ES-I3 (cell line): Measurements from ENCODE around the gene FNBP1.
"Not testable (repeated sequence)": the region's sequence is repeated elsewhere in the genome, so short reads cannot be mapped to it uniquely, and the experiment has no call there.

Experiments
- H3K36me3 ChIP-seq: 2 replicates; pipeline ENCODE4 v1.6.1; 2013; ENCODE audit warnings: mild to moderate bottlenecking, low read length, control low read depth, moderate library complexity; ENCODE audit not compliant: insufficient read depth
- H3K4me1 ChIP-seq: 2 replicates; pipeline ENCODE4 v1.6.1; 2013; ENCODE audit warnings: mild to moderate bottlenecking, control low read depth, low read length; ENCODE audit not compliant: insufficient read depth
- H3K9ac ChIP-seq: 2 replicates; pipeline ENCODE4 v1.6.1; 2013; ENCODE audit warnings: low read depth, mild to moderate bottlenecking, low read length, moderate library complexity
- H3K9me3 ChIP-seq: 2 replicates; pipeline ENCODE4 v1.6.1; 2013; ENCODE audit warnings: mild to moderate bottlenecking, low read length, moderate library complexity; ENCODE audit not compliant: control insufficient read depth, insufficient read depth

The FNBP1 gene

GRCh38 chr9:129949821-129950220 is 93.2 kb downstream of the FNBP1 start:
- Histone ChIP-seq H3K4me1 (peaks cover 2% of the 10 kb centered on the region; the same call in 1 of the 2 replicates), H3K36me3 (no peaks in the 10 kb centered on the region), H3K9ac (no peak overlapping the region), H3K9me3 (no peaks in the 10 kb centered on the region)

DNA sequence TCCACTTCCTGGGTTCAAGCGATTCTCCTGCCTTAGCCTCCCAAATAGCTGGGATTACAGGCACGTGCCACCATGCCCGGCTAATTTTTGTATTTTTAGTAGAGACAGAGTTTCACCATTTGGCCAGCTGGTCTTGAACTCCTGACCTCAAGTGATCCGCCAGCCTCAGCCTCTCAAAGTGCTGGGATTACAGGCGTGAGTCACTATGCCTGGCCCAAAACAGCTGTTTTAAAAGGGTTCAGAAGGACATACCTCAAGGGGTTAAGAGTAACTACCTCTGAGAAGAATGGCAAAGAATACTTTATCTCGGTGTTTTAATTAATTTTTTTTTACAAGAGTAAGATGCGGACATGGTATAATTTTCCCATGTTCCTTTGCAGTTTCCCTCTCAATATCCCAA is 94.4 kb downstream of the FNBP1 start:
- not testable (repeated sequence) for H3K9me3 ChIP-seq, H3K4me1 ChIP-seq, H3K9ac ChIP-seq, H3K36me3 ChIP-seq

DNA sequence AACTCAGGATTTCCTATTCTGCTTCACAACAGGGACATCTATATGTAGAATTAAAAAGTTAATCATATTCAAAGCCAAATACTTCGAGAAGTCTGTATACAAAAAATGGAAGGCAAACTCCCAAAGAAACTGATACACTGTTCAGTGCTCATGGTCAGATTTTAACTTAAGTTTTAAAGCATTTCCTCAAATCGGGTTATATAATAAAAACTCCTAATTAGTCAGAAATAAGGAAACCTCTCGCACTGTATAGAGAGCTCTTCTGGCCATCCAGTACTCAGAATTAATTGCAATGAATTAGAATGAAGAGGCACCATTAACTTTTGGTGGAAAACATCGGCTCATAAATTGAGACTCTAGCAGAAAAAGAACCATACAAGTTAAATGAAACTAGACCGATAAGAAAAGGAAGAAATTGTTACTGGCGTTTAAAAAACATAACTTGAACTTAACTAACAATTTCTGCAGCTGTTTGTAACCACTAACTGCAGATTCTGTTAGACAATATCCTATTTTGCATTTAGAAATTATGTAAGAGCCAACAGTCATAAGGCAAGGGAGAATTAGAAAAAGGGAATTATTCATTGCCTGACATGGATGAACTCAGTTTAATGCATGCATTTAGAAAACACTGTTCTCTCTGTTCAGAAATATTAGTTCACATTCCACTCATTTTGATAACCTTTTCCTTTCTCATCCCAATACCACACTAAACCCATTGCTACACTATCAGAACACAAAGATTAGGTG is 96.6 kb downstream of the FNBP1 start:
- Histone ChIP-seq H3K9me3 (0 out of 2 replicates have a peak, but pooled peaks cover 7% of the 10 kb centered on the region), H3K36me3 (no peaks in the 10 kb centered on the region), H3K4me1 (no peaks in the 10 kb centered on the region), H3K9ac (no peak overlapping the region)

DNA sequence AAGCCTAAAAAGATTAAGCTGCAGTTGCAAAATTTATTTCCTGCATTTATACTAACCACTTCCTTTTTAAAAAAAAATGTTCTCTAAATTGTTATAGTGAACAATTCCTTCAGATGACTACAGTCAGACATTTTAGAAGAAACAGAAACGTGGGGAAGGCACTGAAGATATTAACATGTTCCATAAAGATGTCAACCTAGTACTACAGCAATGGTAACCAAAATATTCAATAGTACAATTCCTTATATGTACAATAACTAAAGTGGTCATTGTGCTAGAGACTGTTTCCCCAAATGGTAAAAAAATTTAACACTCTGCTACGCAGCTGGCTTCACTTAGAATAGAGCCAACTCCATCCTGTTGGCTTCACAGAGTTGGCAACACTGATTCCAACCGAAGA is 97.7 kb downstream of the FNBP1 start:
- H3K4me1 ChIP-seq: no peaks in the 10 kb centered on the region
- H3K9me3 ChIP-seq: 0 out of 2 replicates have a peak, but pooled peaks cover 7% of the 10 kb centered on the region
- no peak overlapping the region for H3K9ac ChIP-seq
- H3K36me3 ChIP-seq: no peaks in the 10 kb centered on the region

- H3K9me3 ChIP-seq: 0 out of 2 replicates have a peak, but pooled peaks cover 7% of the 10 kb centered on the region
- peaks cover under 1% of the 10 kb centered on the region; the same call in 1 of the 2 replicates for H3K4me1 ChIP-seq
- H3K9ac ChIP-seq: no peak overlapping the region
- no peaks in the 10 kb centered on the region for H3K36me3 ChIP-seq
Measured at GRCh38 chr9:129944506-129945116, 98.4 kb downstream of the FNBP1 start.

DNA sequence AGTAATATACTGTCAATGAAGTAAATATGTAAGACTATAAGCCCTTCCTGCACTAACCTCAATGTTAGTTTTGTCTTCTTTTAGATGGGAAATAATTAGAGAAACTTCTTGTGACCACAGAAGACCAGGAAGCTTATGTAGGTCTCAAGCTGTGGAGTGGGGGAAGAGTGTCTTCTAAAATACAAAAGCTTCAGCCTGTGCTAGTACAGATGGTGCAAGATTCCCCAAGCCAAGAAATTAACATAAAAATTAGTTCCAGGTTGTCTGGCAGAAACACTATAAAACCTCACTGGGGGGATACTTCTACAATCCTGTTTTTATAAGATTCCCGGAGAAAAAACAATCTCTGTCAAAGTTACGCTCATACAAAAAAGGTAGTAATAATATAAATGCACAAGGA is 103.6 kb downstream of the FNBP1 start:
- Histone ChIP-seq H3K9me3 (0 out of 2 replicates have a peak, but pooled peaks cover 7% of the 10 kb centered on the region), H3K4me1 (peaks cover 24% of the 10 kb centered on the region), H3K9ac (no peak overlapping the region), H3K36me3 (no peaks in the 10 kb centered on the region)

- Histone ChIP-seq H3K36me3 (no peaks in the 10 kb centered on the region), H3K9me3 (0 out of 2 replicates have a peak, but pooled peaks cover 7% of the 10 kb centered on the region), H3K4me1 (peaks cover 24% of the 10 kb centered on the region), H3K9ac (no peak overlapping the region)
Measured at GRCh38 chr9:129938291-129938979, 104.6 kb downstream of the FNBP1 start.

GRCh38 chr9:129937879-129938278 is 105.1 kb downstream of the FNBP1 start:
- H3K9ac ChIP-seq, H3K36me3 ChIP-seq, H3K9me3 ChIP-seq: not testable (repeated sequence)
- H3K4me1 ChIP-seq: peaks cover 29% of the 10 kb centered on the region

DNA sequence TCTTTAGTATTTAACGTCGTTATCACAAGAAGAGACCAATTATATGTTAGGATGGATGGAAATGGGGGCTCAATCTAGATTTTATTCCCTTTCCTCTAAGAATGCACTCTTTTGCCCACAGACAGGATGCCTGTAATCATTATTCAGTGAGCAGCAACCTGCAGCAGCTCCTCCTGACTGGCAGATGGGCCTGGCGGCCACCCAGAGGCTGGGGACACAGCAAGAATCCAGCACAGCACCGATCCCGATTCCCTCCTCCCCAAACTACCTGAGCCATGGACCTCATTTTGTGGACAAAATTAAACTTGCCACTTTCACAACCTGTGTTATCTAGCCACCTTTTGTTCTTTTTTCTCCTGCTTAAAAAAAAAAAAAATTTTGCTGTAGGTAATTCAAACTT is 106.8 kb downstream of the FNBP1 start:
- H3K36me3 ChIP-seq: no peaks in the 10 kb centered on the region
- H3K9ac ChIP-seq: no peak overlapping the region
- no peaks in the 10 kb centered on the region for H3K9me3 ChIP-seq
- H3K4me1 ChIP-seq: peaks cover 36% of the 10 kb centered on the region

DNA sequence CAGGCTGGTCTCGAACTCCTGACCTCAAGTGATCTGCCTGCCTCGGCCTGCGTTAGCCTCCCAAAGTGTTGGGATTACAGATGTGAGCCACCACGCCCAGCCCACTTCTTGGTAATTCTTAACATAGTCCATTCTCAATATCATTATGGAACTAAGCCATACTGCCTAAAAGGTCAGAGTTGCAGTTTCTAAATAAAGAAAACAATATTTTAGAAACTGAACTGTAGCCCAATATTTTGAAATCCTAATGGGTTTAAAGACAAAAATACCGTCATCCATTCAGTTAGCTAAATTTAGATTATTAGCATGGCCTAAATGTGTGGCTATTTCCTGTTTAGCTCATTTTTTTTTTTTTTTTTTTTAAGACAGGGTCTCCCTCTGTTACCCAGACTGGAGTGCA is 108.2 kb downstream of the FNBP1 start:
- no peaks in the 10 kb centered on the region for H3K36me3 ChIP-seq
- H3K9ac ChIP-seq: no peak overlapping the region
- H3K9me3 ChIP-seq: no peaks in the 10 kb centered on the region
- H3K4me1 ChIP-seq: peaks cover 36% of the 10 kb centered on the region

GRCh38 chr9:129934041-129934591 is 108.9 kb downstream of the FNBP1 start:
- H3K4me1 ChIP-seq: peaks cover 31% of the 10 kb centered on the region
- H3K9me3 ChIP-seq: no peaks in the 10 kb centered on the region
- no peaks in the 10 kb centered on the region for H3K36me3 ChIP-seq
- H3K9ac ChIP-seq: no peak overlapping the region

DNA sequence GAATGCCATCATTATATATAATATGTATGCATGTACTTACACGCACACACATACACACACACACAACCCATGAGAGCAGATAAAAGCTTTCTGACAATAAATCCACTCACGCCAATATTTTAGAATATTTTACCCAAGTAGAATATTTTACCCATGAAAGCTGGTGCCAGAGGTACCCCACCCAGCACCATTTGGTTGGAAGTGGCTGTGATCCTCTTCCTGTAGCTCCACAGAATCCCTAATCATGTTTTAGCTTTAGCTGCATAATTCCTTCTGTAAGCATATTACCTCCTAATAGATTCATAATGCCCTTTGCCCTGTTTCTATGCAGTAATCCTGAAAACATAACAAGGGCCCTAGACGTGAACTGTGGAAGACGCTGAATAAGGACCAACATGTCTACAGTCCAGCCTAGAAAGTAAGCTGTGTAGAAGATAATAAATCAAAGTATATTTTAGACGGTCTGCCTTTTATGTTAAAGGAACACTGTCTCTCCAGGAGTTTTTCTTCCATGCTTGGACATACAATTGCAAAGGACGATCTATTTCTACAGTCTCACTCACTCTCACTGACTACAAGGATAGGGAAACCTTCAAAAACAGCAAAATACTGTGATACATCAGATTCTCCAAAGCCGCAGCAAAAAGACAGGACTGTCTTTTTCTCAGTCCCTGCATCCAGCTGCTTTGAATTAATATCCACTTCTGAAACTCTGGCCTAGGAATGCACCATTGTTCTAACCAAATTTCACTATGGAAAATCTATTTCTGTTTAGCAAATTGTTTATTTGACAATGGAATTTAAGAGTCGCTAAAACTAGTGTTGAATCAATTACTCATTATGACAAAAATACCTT is 109.6 kb downstream of the FNBP1 start:
- no peaks in the 10 kb centered on the region for H3K36me3 ChIP-seq
- H3K9me3 ChIP-seq: no peaks in the 10 kb centered on the region
- H3K9ac ChIP-seq: no peak overlapping the region
- peaks cover 26% of the 10 kb centered on the region for H3K4me1 ChIP-seq

- Histone ChIP-seq H3K36me3 (no peaks in the 10 kb centered on the region), H3K9me3 (no peaks in the 10 kb centered on the region), H3K9ac (no peak overlapping the region), H3K4me1 (peaks cover 21% of the 10 kb centered on the region; the same call in 1 of the 2 replicates)
Measured at GRCh38 chr9:129932303-129933151, 110.5 kb downstream of the FNBP1 start.
